H9 (cell line): ENCODE measurements around the gene VASH1. TPM values are rescaled to one million over a fixed set of nuclear protein-coding genes. Genes with fewer than 3 reads are reported as not detected.

Experiments used
- DNase-seq: peaks from one replicate; pipeline ENCODE4 v3.0.0-alpha.2; 2017
- H2AFZ ChIP-seq: one replicate; pipeline ENCODE4 v1.6.1; 2013; ENCODE audit warnings: mild to moderate bottlenecking, low read length, control low read depth, moderate library complexity
- H2AK5ac ChIP-seq: 2 replicates; pipeline ENCODE4 v1.6.1; 2013; ENCODE audit warnings: low read length, control low read depth, mixed read lengths; ENCODE audit not compliant: insufficient read length
- H2BK120ac ChIP-seq: one replicate; pipeline ENCODE4 v1.6.1; 2013; ENCODE audit warnings: low read depth, mild to moderate bottlenecking, low read length, control low read depth, inconsistent platforms; ENCODE audit not compliant: poor library complexity, severe bottlenecking
- H2BK12ac ChIP-seq: 2 replicates; pipeline ENCODE4 v1.6.1; 2013; ENCODE audit warnings: low read length, control low read depth, mixed read lengths, low read depth; ENCODE audit not compliant: insufficient read length
- H2BK15ac ChIP-seq: 2 replicates; pipeline ENCODE4 v1.6.1; 2013; ENCODE audit warnings: low read depth, low read length, control low read depth
- H2BK20ac ChIP-seq: one replicate; pipeline ENCODE4 v1.6.1; 2013; ENCODE audit warnings: low read depth, mild to moderate bottlenecking, low read length, control low read depth, inconsistent platforms; ENCODE audit not compliant: poor library complexity, severe bottlenecking
- H2BK5ac ChIP-seq: 2 replicates; pipeline ENCODE4 v1.6.1; 2013; ENCODE audit warnings: low read length, control low read depth, mixed read lengths; ENCODE audit not compliant: insufficient read length
- H3K14ac ChIP-seq: 2 replicates; pipeline ENCODE4 v1.6.1; 2013; ENCODE audit warnings: low read length, control low read depth; ENCODE audit not compliant: insufficient read depth
- H3K18ac ChIP-seq: 2 replicates; pipeline ENCODE4 v1.6.1; 2013; ENCODE audit warnings: low read depth, mild to moderate bottlenecking, mixed read lengths, low read length, control low read depth; ENCODE audit not compliant: insufficient read length
- H3K23ac ChIP-seq: 2 replicates; pipeline ENCODE4 v1.6.1; 2013; ENCODE audit warnings: low read length, control low read depth, mixed read lengths, low read depth; ENCODE audit not compliant: insufficient read length
- H3K23me2 ChIP-seq: 2 replicates; pipeline ENCODE4 v1.6.1; 2013; ENCODE audit warnings: low read depth, mild to moderate bottlenecking, mixed read lengths, low read length, control low read depth; ENCODE audit not compliant: insufficient read length, poor library complexity, severe bottlenecking
- H3K27ac ChIP-seq: 2 replicates; pipeline ENCODE4 v1.5.1; 2013; ENCODE audit warnings: low read length, control low read depth, mixed read lengths, low read depth; ENCODE audit not compliant: insufficient read length
- H3K27me3 ChIP-seq: 2 replicates; pipeline ENCODE4 v1.6.1; 2013; ENCODE audit warnings: low read length, control low read depth, inconsistent platforms; ENCODE audit not compliant: insufficient read depth
- H3K4ac ChIP-seq: 2 replicates; pipeline ENCODE4 v1.6.1; 2013; ENCODE audit warnings: low read depth, mild to moderate bottlenecking, control low read depth, inconsistent platforms, low read length, moderate library complexity
- H3K4me1 ChIP-seq: 2 replicates; pipeline ENCODE4 v1.6.1; 2013; ENCODE audit warnings: low read length, control low read depth, inconsistent platforms; ENCODE audit not compliant: insufficient read depth
- H3K4me2 ChIP-seq: 2 replicates; pipeline ENCODE4 v1.6.1; 2013; ENCODE audit warnings: low read length, control low read depth, mixed read lengths; ENCODE audit not compliant: insufficient read length, insufficient read depth
- H3K56ac ChIP-seq: 2 replicates; pipeline ENCODE4 v1.6.1; 2013; ENCODE audit warnings: low read depth, mild to moderate bottlenecking, mixed read lengths, low read length, control low read depth; ENCODE audit not compliant: insufficient read length
- H3K79me1 ChIP-seq: 2 replicates; pipeline ENCODE4 v1.6.1; 2013; ENCODE audit warnings: low read depth, mild to moderate bottlenecking, moderate library complexity, low read length, control low read depth, inconsistent platforms; ENCODE audit not compliant: insufficient read depth, poor library complexity, severe bottlenecking
- H3K79me2 ChIP-seq: 2 replicates; pipeline ENCODE4 v1.6.1; 2013; ENCODE audit warnings: low read length, control low read depth, inconsistent platforms; ENCODE audit not compliant: insufficient read depth
- H3K9ac ChIP-seq: 2 replicates; pipeline ENCODE4 v1.6.1; 2013; ENCODE audit warnings: low read length, control low read depth, mixed read lengths; ENCODE audit not compliant: insufficient read length; ENCODE audit errors: extremely low read depth
- H3K9me3 ChIP-seq: one replicate; pipeline ENCODE4 v1.6.1; 2013; ENCODE audit warnings: low read depth, low read length, inconsistent platforms; ENCODE audit not compliant: control insufficient read depth
- H3T11ph ChIP-seq: one replicate; pipeline ENCODE4 v1.6.1; 2013; ENCODE audit warnings: mild to moderate bottlenecking, low read length, control low read depth, inconsistent platforms
- H4K20me1 ChIP-seq: one replicate; pipeline ENCODE4 v1.6.1; 2013; ENCODE audit not compliant: control insufficient read depth, insufficient read length, insufficient read depth
- H4K5ac ChIP-seq: 2 replicates; pipeline ENCODE4 v1.6.1; 2013; ENCODE audit warnings: low read depth, mild to moderate bottlenecking, mixed read lengths, low read length, control low read depth; ENCODE audit not compliant: insufficient read length
- H4K8ac ChIP-seq: replicated peaks from 2 replicates; pipeline ENCODE4 v1.6.1; 2013; ENCODE audit warnings: low read length, control low read depth, mixed read lengths, low read depth; ENCODE audit not compliant: insufficient read length
- H4K91ac ChIP-seq: 2 replicates; pipeline ENCODE4 v1.6.1; 2013; ENCODE audit warnings: low read depth, mild to moderate bottlenecking, moderate library complexity, mixed read lengths, low read length, control low read depth; ENCODE audit not compliant: insufficient read length
- H3K27ac Mint-ChIP-seq, 3 experiments: 2 replicates in 2 of 3; 3 replicates in 1 of 3; pipeline ENCODE4 v1.8.0; 2020 to 2021; ENCODE audit warnings: mixed read lengths in 3 of 3, mild to moderate bottlenecking in 1 of 3, moderate library complexity in 1 of 3
- H3K27me3 Mint-ChIP-seq: 2 replicates; pipeline ENCODE4 v1.8.0; 2021; ENCODE audit warnings: low read depth, mild to moderate bottlenecking, moderate library complexity, mixed read lengths
- H3K36me3 Mint-ChIP-seq, 3 experiments: 2 replicates in 2 of 3; 3 replicates in 1 of 3; pipeline ENCODE4 v1.8.0; 2020 to 2021; ENCODE audit warnings: low read depth in 3 of 3, mixed read lengths in 3 of 3; ENCODE audit not compliant: insufficient read depth in 1 of 3
- H3K4me1 Mint-ChIP-seq, 2 experiments: 2 replicates each; pipeline ENCODE4 v1.8.0; 2020; ENCODE audit warnings: mixed read lengths in 2 of 2
- H3K4me3 Mint-ChIP-seq, 2 experiments: 2 replicates in 1 of 2; 3 replicates in 1 of 2; pipeline ENCODE4 v1.8.0; 2020 to 2021; ENCODE audit warnings: mild to moderate bottlenecking in 2 of 2, mixed read lengths in 2 of 2, moderate library complexity in 1 of 2
- H3K9me3 Mint-ChIP-seq, 2 experiments: 2 replicates in 1 of 2; 3 replicates in 1 of 2; pipeline ENCODE4 v1.8.0; 2020; ENCODE audit warnings: mild to moderate bottlenecking in 2 of 2, mixed read lengths in 2 of 2, moderate library complexity in 1 of 2
- WGBS: extraction: QIAGEN DNeasy Blood & Tissue Kit; methylation state at CpG from one replicate; pipeline ENCODE4 v1.1.7; 2013; ENCODE audit warnings: missing lambda C conversion rate, low lambda C conversion rate, mixed read lengths; ENCODE audit not compliant: insufficient read length; ENCODE audit errors: extremely low coverage; 5-methylcytosine and 5-hydroxymethylcytosine counted together
- total RNA-seq: library from RNA; stranded (reverse); gene quantifications from 2 replicates; pipeline ENCODE4 v1.2.1, GENCODE V29; 2021
- TF ChIP-seq, protein P1 (sequence below): fragments of 200-600 bp; sonication (generic); conservative IDR thresholded peaks from 3 replicates; pipeline ENCODE4 v1.8.0; 2021; ENCODE audit warnings: antibody characterized with exemption, mild to moderate bottlenecking

VASH1 gene
- total RNA-seq, 1 experiment from 2014 or later: 5.8 TPM

DNA sequence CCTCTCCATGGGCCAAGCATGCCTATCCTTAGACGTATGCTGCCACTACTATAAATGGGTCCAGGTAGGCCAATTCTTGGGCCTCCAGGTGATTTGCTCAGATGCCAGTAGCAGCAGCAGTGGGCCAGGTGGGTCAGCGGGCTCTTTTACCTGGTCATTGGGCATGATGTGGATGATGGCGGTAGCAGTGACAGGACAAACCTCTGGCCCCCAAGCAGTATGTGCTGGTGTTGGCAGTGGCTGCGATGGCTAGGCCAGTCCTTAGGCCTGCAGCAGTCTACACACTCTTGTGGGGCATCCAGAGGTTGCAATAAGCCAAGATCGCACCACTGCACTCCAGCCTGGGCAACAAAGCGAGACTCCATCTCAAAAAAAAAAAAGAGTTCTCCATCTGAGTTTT lies 19.1 kb upstream of the VASH1 start:
- H4K8ac ChIP-seq: no peak overlapping the region
- H3K79me1 ChIP-seq: no peaks in the 10 kb centered on the region
- no peak overlapping the region for H3K9ac ChIP-seq
- H2AFZ ChIP-seq: no peak overlapping the region
- H3K4me1 ChIP-seq: no peaks in the 10 kb centered on the region
- no peak overlapping the region for H2BK15ac ChIP-seq
- no peak overlapping the region for H3T11ph ChIP-seq
- H3K27ac ChIP-seq: no peak overlapping the region
- peaks cover 39 to 42% of the 10 kb centered on the region in 2 experiments for H3K9me3 Mint-ChIP-seq
- H3K27ac Mint-ChIP-seq: no peak overlapping the region
- no peak overlapping the region for H3K4me2 ChIP-seq
- DNase-seq: no peak
- H4K91ac ChIP-seq: no peak overlapping the region
- peaks cover 12% of the 10 kb centered on the region for H3K27me3 Mint-ChIP-seq
- H3K4ac ChIP-seq: no peak overlapping the region
- H2BK5ac ChIP-seq: no peak overlapping the region
- TF ChIP-seq, protein P1, sequence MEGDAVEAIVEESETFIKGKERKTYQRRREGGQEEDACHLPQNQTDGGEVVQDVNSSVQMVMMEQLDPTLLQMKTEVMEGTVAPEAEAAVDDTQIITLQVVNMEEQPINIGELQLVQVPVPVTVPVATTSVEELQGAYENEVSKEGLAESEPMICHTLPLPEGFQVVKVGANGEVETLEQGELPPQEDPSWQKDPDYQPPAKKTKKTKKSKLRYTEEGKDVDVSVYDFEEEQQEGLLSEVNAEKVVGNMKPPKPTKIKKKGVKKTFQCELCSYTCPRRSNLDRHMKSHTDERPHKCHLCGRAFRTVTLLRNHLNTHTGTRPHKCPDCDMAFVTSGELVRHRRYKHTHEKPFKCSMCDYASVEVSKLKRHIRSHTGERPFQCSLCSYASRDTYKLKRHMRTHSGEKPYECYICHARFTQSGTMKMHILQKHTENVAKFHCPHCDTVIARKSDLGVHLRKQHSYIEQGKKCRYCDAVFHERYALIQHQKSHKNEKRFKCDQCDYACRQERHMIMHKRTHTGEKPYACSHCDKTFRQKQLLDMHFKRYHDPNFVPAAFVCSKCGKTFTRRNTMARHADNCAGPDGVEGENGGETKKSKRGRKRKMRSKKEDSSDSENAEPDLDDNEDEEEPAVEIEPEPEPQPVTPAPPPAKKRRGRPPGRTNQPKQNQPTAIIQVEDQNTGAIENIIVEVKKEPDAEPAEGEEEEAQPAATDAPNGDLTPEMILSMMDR: no peak
- no peaks in the 10 kb centered on the region for H3K9me3 ChIP-seq
- H3K23me2 ChIP-seq: no peaks in the 10 kb centered on the region
- H3K23ac ChIP-seq: no peak overlapping the region
- H3K14ac ChIP-seq: no peak overlapping the region
- H4K5ac ChIP-seq: no peak overlapping the region
- WGBS: no CpG with 5 or more reads among the region's 6 CpGs
- no peak overlapping the region for H2BK12ac ChIP-seq
- no peak overlapping the region for H3K56ac ChIP-seq
- no peaks in the 10 kb centered on the region for H3K79me2 ChIP-seq
- no peak overlapping the region for H2BK20ac ChIP-seq
- no peaks in the 10 kb centered on the region for H3K27me3 ChIP-seq
- no peak overlapping the region for H2BK120ac ChIP-seq
- H3K4me1 Mint-ChIP-seq: no peaks in the 10 kb centered on the region
- H3K36me3 Mint-ChIP-seq: peaks cover 8 to 20% (median 14%) of the 10 kb centered on the region in 3 experiments
- H2AK5ac ChIP-seq: no peak overlapping the region
- no peak overlapping the region for H3K18ac ChIP-seq
- no peaks in the 10 kb centered on the region for H4K20me1 ChIP-seq
- H3K4me3 Mint-ChIP-seq: no peak overlapping the region
